Measurements from ENCODE around the gene GDPD5.

Gene GDPD5

DNA sequence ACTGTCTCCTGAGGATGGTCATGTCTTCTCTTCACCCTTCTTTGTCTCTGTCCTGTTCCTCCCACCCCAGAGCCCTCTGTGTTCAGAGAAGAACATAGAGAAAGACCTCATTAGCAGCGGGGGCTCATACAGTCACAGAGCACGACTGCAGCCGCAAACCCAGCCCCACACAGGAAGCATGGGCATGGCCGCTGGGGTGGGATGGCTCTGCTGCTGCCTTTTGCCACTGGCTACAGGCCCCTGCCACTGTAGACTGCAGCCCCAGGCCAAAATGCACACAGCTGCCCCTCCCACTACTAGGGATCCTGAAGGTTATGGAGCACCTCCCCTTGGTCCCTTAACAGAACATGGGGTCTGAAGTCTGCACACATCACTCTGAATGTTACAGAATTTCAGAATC, 57.9 kb downstream of the GDPD5 start:
- TF ChIP-seq EZH2phosphoT487 (IDR thresholded peaks at IDR 0.05; ENCODE audit: borderline replicate concordance, low read length), result no peak
- TF ChIP-seq, protein P1, sequence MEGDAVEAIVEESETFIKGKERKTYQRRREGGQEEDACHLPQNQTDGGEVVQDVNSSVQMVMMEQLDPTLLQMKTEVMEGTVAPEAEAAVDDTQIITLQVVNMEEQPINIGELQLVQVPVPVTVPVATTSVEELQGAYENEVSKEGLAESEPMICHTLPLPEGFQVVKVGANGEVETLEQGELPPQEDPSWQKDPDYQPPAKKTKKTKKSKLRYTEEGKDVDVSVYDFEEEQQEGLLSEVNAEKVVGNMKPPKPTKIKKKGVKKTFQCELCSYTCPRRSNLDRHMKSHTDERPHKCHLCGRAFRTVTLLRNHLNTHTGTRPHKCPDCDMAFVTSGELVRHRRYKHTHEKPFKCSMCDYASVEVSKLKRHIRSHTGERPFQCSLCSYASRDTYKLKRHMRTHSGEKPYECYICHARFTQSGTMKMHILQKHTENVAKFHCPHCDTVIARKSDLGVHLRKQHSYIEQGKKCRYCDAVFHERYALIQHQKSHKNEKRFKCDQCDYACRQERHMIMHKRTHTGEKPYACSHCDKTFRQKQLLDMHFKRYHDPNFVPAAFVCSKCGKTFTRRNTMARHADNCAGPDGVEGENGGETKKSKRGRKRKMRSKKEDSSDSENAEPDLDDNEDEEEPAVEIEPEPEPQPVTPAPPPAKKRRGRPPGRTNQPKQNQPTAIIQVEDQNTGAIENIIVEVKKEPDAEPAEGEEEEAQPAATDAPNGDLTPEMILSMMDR (IDR thresholded peaks at IDR 0.05; ENCODE audit: low read depth, low read length, poor library complexity, severe bottlenecking), result no peak
- H3K27me3 ChIP-seq (ENCODE audit: control insufficient read depth, low read length), result peaks cover 9% of the 10 kb centered on the region; the same call in 1 of the 2 replicates
- no peak overlapping the region for H3K27ac ChIP-seq (ENCODE audit: low read depth, low read length)
- no peaks in the 10 kb centered on the region for H3K9me2 ChIP-seq (replicated peaks; ENCODE audit: control insufficient read depth, low read length)
- no peaks in the 10 kb centered on the region for H3K36me3 ChIP-seq (ENCODE audit: control insufficient read depth, low read length)
- no peaks in the 10 kb centered on the region for H4K20me1 ChIP-seq (ENCODE audit: control insufficient read depth, insufficient read depth, low read depth, low read length)
- no peaks in the 10 kb centered on the region for H3K79me2 ChIP-seq (ENCODE audit: control insufficient read depth, low read length)
- H3K9me3 ChIP-seq (ENCODE audit: control insufficient read depth, insufficient read depth, low read length), result no peaks in the 10 kb centered on the region
- no peaks in the 10 kb centered on the region for H3K4me1 ChIP-seq (ENCODE audit: control insufficient read depth, low read length)
- no peak overlapping the region for H3K4me2 ChIP-seq (ENCODE audit: low read length)
- H3F3A ChIP-seq (ENCODE audit: control insufficient read depth, insufficient read depth), result no peaks in the 10 kb centered on the region
- no peak overlapping the region for H3K4me3 ChIP-seq (ENCODE audit: low read length)

DNA sequence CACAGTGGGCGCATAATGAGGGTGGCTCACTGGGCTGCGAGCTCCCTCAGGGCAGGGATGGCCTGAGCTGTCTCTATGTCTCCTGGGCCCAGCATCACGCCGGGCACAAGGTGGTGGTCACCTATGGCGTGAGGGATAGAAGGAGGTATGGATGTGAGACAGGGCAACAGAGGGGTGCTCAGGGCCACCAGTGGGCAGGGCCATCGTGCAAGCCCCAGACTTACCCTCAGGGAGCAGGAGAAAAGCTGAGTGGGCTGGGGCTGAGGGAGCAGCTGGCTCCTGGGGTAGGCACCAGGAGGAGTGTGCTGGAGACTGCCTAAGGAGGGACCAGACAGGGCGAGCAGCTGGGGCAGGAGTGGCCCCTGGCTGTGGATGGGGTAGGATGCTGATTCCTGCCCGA, 58.4 kb downstream of the GDPD5 start:
- H3K4me1 ChIP-seq (ENCODE audit: control insufficient read depth, low read length), result no peaks in the 10 kb centered on the region
- no peak for TF ChIP-seq EZH2phosphoT487 (IDR thresholded peaks at IDR 0.05; ENCODE audit: borderline replicate concordance, low read length)
- TF ChIP-seq, protein P1 (IDR thresholded peaks at IDR 0.05; ENCODE audit: low read depth, low read length, poor library complexity, severe bottlenecking), result no peak
- no peak overlapping the region for H3K27ac ChIP-seq (ENCODE audit: low read depth, low read length)

GRCh38 chr11:75465701-75466531, 59.8 kb downstream of the GDPD5 start:
- Histone ChIP-seq H3K4me2 (ENCODE audit: low read length) (no peak overlapping the region), H3K4me1 (ENCODE audit: control insufficient read depth, low read length) (no peaks in the 10 kb centered on the region), H3K4me3 (ENCODE audit: low read length) (no peak overlapping the region), H3K79me2 (ENCODE audit: control insufficient read depth, low read length) (no peaks in the 10 kb centered on the region), H3F3A (ENCODE audit: control insufficient read depth, insufficient read depth) (no peaks in the 10 kb centered on the region), H3K27me3 (ENCODE audit: control insufficient read depth, low read length) (peaks cover 8% of the 10 kb centered on the region; the same call in 1 of the 2 replicates), H3K9me2 (replicated peaks; ENCODE audit: control insufficient read depth, low read length) (no peaks in the 10 kb centered on the region), H3K36me3 (ENCODE audit: control insufficient read depth, low read length) (no peaks in the 10 kb centered on the region), H3K9me3 (ENCODE audit: control insufficient read depth, insufficient read depth, low read length) (no peaks in the 10 kb centered on the region), H4K20me1 (ENCODE audit: control insufficient read depth, insufficient read depth, low read depth, low read length) (no peaks in the 10 kb centered on the region), H3K27ac (ENCODE audit: low read depth, low read length) (no peak overlapping the region)
- TF ChIP-seq, protein P1 (IDR thresholded peaks at IDR 0.05; ENCODE audit: low read depth, low read length, poor library complexity, severe bottlenecking), result no peak
- no peak for TF ChIP-seq EZH2phosphoT487 (IDR thresholded peaks at IDR 0.05; ENCODE audit: borderline replicate concordance, low read length)

More for the DNA sequence above, 58.4 kb downstream of the GDPD5 start:
- no peaks in the 10 kb centered on the region for H3K36me3 ChIP-seq (ENCODE audit: control insufficient read depth, low read length)
- no peaks in the 10 kb centered on the region for H3K79me2 ChIP-seq (ENCODE audit: control insufficient read depth, low read length)
- peaks cover 9% of the 10 kb centered on the region; the same call in 1 of the 2 replicates for H3K27me3 ChIP-seq (ENCODE audit: control insufficient read depth, low read length)
- H3K9me3 ChIP-seq (ENCODE audit: control insufficient read depth, insufficient read depth, low read length), result no peaks in the 10 kb centered on the region
- no peaks in the 10 kb centered on the region for H3F3A ChIP-seq (ENCODE audit: control insufficient read depth, insufficient read depth)
- no peaks in the 10 kb centered on the region for H3K9me2 ChIP-seq (replicated peaks; ENCODE audit: control insufficient read depth, low read length)
- H3K4me3 ChIP-seq (ENCODE audit: low read length), result no peak overlapping the region
- H3K4me2 ChIP-seq (ENCODE audit: low read length), result no peak overlapping the region
- no peaks in the 10 kb centered on the region for H4K20me1 ChIP-seq (ENCODE audit: control insufficient read depth, insufficient read depth, low read depth, low read length)

All from DOHH2 (cell line).